Dedifferentiated amniotic fluid mesenchymal stem cell (primary cell): ENCODE results near the gene TNFRSF12A.
"Not testable (repeated sequence)": the region's sequence is repeated elsewhere in the genome, so short reads cannot be mapped to it uniquely, and the experiment has no call there.

Experiments
- DNase-seq: peaks from one replicate; pipeline ENCODE4 v3.0.0-alpha.2; 2016; ENCODE audit errors: extremely low spot score

Gene TNFRSF12A

GRCh38 chr16:3065742-3066439, 45.7 kb downstream of the TNFRSF12A start:
- no peak for DNase-seq

- no peak for DNase-seq
Observed at GRCh38 chr16:3066440-3066748, 46.2 kb downstream of the TNFRSF12A start.

- DNase-seq, result no peak
Observed at GRCh38 chr16:3068487-3068886, 48.3 kb downstream of the TNFRSF12A start.

GRCh38 chr16:3069146-3069545, 49.0 kb downstream of the TNFRSF12A start:
- not testable (repeated sequence) for DNase-seq

GRCh38 chr16:3070608-3071111, 50.5 kb downstream of the TNFRSF12A start:
- DNase-seq, result no peak

GRCh38 chr16:3071655-3072054, 51.5 kb downstream of the TNFRSF12A start:
- DNase-seq, result no peak
